ENCODE results near the gene FOXR1.

The FOXR1 gene

GRCh38 chr11:119029069-119029339 lies 57.4 kb downstream of the FOXR1 start:
- DNase-seq (ENCODE audit: low read depth in 1 of 2, low spot score in 1 of 2) = no peak
- Histone ChIP-seq H3K27ac (replicated peaks) (peak overlapping the region; percentile 87), H3K27me3 (ENCODE audit: insufficient read depth, poor library complexity, severe bottlenecking) (no peaks in the 10 kb centered on the region), H3K4me3 (replicated peaks; ENCODE audit: insufficient read depth, low read length) (peak overlapping the region; percentile 74; the same call in 1 of the 2 replicates)
- TF ChIP-seq GABPA (IDR thresholded peaks at IDR 0.05; ENCODE audit: low read depth) (no peak), SPI1 (IDR thresholded peaks at IDR 0.05; ENCODE audit: borderline replicate concordance, low read depth) (no peak), POLR2AphosphoS5 (IDR thresholded peaks at IDR 0.05; ENCODE audit: low read depth) (no peak), REST (IDR thresholded peaks at IDR 0.05; ENCODE audit: insufficient replicate concordance, low read depth) (no peak)

- DNase-seq (ENCODE audit: low read depth in 1 of 2, low spot score in 1 of 2) = peak in 1 of 2 experiments; percentile 65
- peak overlapping the region; percentile 87 for H3K27ac ChIP-seq (replicated peaks)
- H3K4me3 ChIP-seq (replicated peaks; ENCODE audit: insufficient read depth, low read length) = peak overlapping the region; percentile 74
- no peaks in the 10 kb centered on the region for H3K27me3 ChIP-seq (ENCODE audit: insufficient read depth, poor library complexity, severe bottlenecking)
- no peak for TF ChIP-seq GABPA (IDR thresholded peaks at IDR 0.05; ENCODE audit: low read depth)
These were observed 57.9 kb downstream of the FOXR1 start for GRCh38 chr11:119029340-119030028.

GRCh38 chr11:119030029-119030328 lies 58.4 kb downstream of the FOXR1 start:
- no peak for DNase-seq (ENCODE audit: low read depth in 1 of 2, low spot score in 1 of 2)
- TF ChIP-seq POLR2AphosphoS5 (IDR thresholded peaks at IDR 0.05; ENCODE audit: low read depth) (no peak), GABPA (IDR thresholded peaks at IDR 0.05; ENCODE audit: low read depth) (no peak), REST (IDR thresholded peaks at IDR 0.05; ENCODE audit: insufficient replicate concordance, low read depth) (no peak), SPI1 (IDR thresholded peaks at IDR 0.05; ENCODE audit: borderline replicate concordance, low read depth) (no peak), CTCF (IDR thresholded peaks at IDR 0.05; ENCODE audit: insufficient read depth, low read length) (no peak)
- H3K27ac ChIP-seq (replicated peaks) = peak overlapping the region; percentile 87
- peak overlapping the region; percentile 74 for H3K4me3 ChIP-seq (replicated peaks; ENCODE audit: insufficient read depth, low read length)
- no peaks in the 10 kb centered on the region for H3K27me3 ChIP-seq (ENCODE audit: insufficient read depth, poor library complexity, severe bottlenecking)

GRCh38 chr11:119030329-119031047 lies 58.9 kb downstream of the FOXR1 start, which contains the start of gene SLC37A4:
Gene SLC37A4, minus strand, starts transcription at chr11:119030877.
- TF ChIP-seq CTCF (IDR thresholded peaks at IDR 0.05; ENCODE audit: insufficient read depth, low read length) (no peak), GABPA (IDR thresholded peaks at IDR 0.05; ENCODE audit: low read depth) (no peak), REST (IDR thresholded peaks at IDR 0.05; ENCODE audit: insufficient replicate concordance, low read depth) (no peak), POLR2AphosphoS5 (IDR thresholded peaks at IDR 0.05; ENCODE audit: low read depth) (peak; percentile 41)
- peak; percentile 97 to 99 for DNase-seq (ENCODE audit: low read depth in 1 of 2, low spot score in 1 of 2)
- Histone ChIP-seq H3K27ac (replicated peaks) (peak within 1 kb of the TSS; percentile 87), H3K27me3 (ENCODE audit: insufficient read depth, poor library complexity, severe bottlenecking) (no peaks in the 10 kb centered on the region), H3K4me3 (replicated peaks; ENCODE audit: insufficient read depth, low read length) (peak within 1 kb of the TSS; percentile 74)

All from HL-60 (cell line).